ENCODE data around the gene FUOM.
"Not testable (repeated sequence)": the region's sequence is repeated elsewhere in the genome, so short reads cannot be mapped to it uniquely, and the experiment has no call there.

FUOM gene

GRCh38 chr10:133388236-133388972, 30.6 kb upstream of the FUOM start:
- DNase-seq, result peak; percentile 40

- DNase-seq, result not testable (repeated sequence)
Observed at GRCh38 chr10:133386951-133387350, 29.1 kb upstream of the FUOM start.

- no peak for DNase-seq
Observed at GRCh38 chr10:133385214-133385613, 27.4 kb upstream of the FUOM start.

- peak; percentile 44 for DNase-seq
Observed at GRCh38 chr10:133384071-133384470, 26.3 kb upstream of the FUOM start.

GRCh38 chr10:133383551-133383950, 25.7 kb upstream of the FUOM start:
- DNase-seq, result no peak

- DNase-seq, result no peak
Observed at GRCh38 chr10:133381036-133381435, 23.2 kb upstream of the FUOM start.

GRCh38 chr10:133379801-133380666, 22.2 kb upstream of the FUOM start:
- DNase-seq, result no peak

GRCh38 chr10:133379152-133379800, 21.5 kb upstream of the FUOM start, which contains the start of gene PAOX:
Gene PAOX (plus strand): TSS chr10:133379262. CDS start chr10:133379317, 55 bp downstream.
- DNase-seq, result peak; percentile 79

- DNase-seq, result peak; percentile 74
Observed at GRCh38 chr10:133378251-133379096, 20.7 kb upstream of the FUOM start.

- no peak for DNase-seq
Observed at GRCh38 chr10:133377818-133378250, 20.0 kb upstream of the FUOM start.

GRCh38 chr10:133377025-133377817, 19.4 kb upstream of the FUOM start:
- DNase-seq, result no peak

GRCh38 chr10:133376183-133376582, 18.4 kb upstream of the FUOM start:
- not testable (repeated sequence) for DNase-seq

GRCh38 chr10:133375357-133376115, 17.7 kb upstream of the FUOM start:
- no peak for DNase-seq

GRCh38 chr10:133373174-133374090, 15.6 kb upstream of the FUOM start, which contains the start of gene ECHS1:
Gene ECHS1 (minus strand): TSS chr10:133373354. CDS start chr10:133373333, 21 bp downstream.
- DNase-seq, result peak; percentile 97

- no peak for DNase-seq
Observed at GRCh38 chr10:133372507-133372906, 14.7 kb upstream of the FUOM start.

GRCh38 chr10:133370030-133370786, 12.4 kb upstream of the FUOM start:
- no peak for DNase-seq

GRCh38 chr10:133368153-133368552, 10.3 kb upstream of the FUOM start:
- DNase-seq, result no peak

GRCh38 chr10:133367461-133367860, 9.6 kb upstream of the FUOM start:
- DNase-seq, result not testable (repeated sequence)

- DNase-seq, result no peak
Observed at GRCh38 chr10:133366751-133367150, 8.9 kb upstream of the FUOM start.

All from islet precursor cell (in vitro differentiated cells).